NCI-H187 (cell line): ENCODE measurements around the gene CCDC152.
"Not testable (repeated sequence)": the region's sequence is repeated elsewhere in the genome, so short reads cannot be mapped to it uniquely, and the experiment has no call there.

ENCODE experiments used
- DNase-seq, 2 experiments: peaks; one replicate each; lab custom pipeline; 2025; lab: John Stamatoyannopoulos, UW

CCDC152 gene

GRCh38 chr5:42812620-42813019, 56.0 kb downstream of the CCDC152 start:
- no peak for DNase-seq

- no peak for DNase-seq
Observed at GRCh38 chr5:42813533-42813932, 56.9 kb downstream of the CCDC152 start.

- not testable (repeated sequence) for DNase-seq
Observed at GRCh38 chr5:42816546-42816945, 59.9 kb downstream of the CCDC152 start.

- DNase-seq: no peak
Observed at GRCh38 chr5:42819745-42820144, 63.1 kb downstream of the CCDC152 start.

GRCh38 chr5:42822548-42822947, 65.9 kb downstream of the CCDC152 start:
- DNase-seq: no peak

GRCh38 chr5:42824347-42824976, 67.8 kb downstream of the CCDC152 start:
- DNase-seq: no peak

GRCh38 chr5:42825422-42826148, 69.0 kb downstream of the CCDC152 start:
- DNase-seq: peak in 1 of 2 experiments; percentile 14

- DNase-seq: no peak
Observed at GRCh38 chr5:42826757-42827515, 70.3 kb downstream of the CCDC152 start.

- DNase-seq: no peak
Observed at GRCh38 chr5:42828671-42829070, 72.1 kb downstream of the CCDC152 start.

- DNase-seq: no peak
Observed at GRCh38 chr5:42830924-42831323, 74.3 kb downstream of the CCDC152 start.

GRCh38 chr5:42832060-42832459, 75.4 kb downstream of the CCDC152 start:
- no peak for DNase-seq

GRCh38 chr5:42836070-42836769, 79.6 kb downstream of the CCDC152 start:
- no peak for DNase-seq

GRCh38 chr5:42837601-42838000, 81.0 kb downstream of the CCDC152 start:
- no peak for DNase-seq

- no peak for DNase-seq
Observed at GRCh38 chr5:42839196-42839595, 82.6 kb downstream of the CCDC152 start.

- DNase-seq: no peak
Observed at GRCh38 chr5:42840269-42840668, 83.7 kb downstream of the CCDC152 start.

- DNase-seq: no peak
Observed at GRCh38 chr5:42840842-42841567, 84.4 kb downstream of the CCDC152 start.

GRCh38 chr5:42842921-42843641, 86.5 kb downstream of the CCDC152 start:
- DNase-seq: no peak

- DNase-seq: no peak
Observed at GRCh38 chr5:42843675-42844292, 87.2 kb downstream of the CCDC152 start.

- DNase-seq: not testable (repeated sequence)
Observed at GRCh38 chr5:42844408-42844807, 87.8 kb downstream of the CCDC152 start.

- no peak for DNase-seq
Observed at GRCh38 chr5:42848545-42848944, 91.9 kb downstream of the CCDC152 start.
